Endothelial cell of umbilical vein (primary cell): Measurements from ENCODE around the gene RNF112. TPM values are rescaled to one million over a fixed set of nuclear protein-coding genes. Genes with fewer than 3 reads are reported as not detected.

Experiments used
- BruUV-seq: library from RNA; stranded (reverse); fragments of 400-500 nt; replicated peaks from 2 replicates; lab custom pipeline; 2021; lab: Mats Ljungman, UMichigan
- CTCF ChIA-PET: fragments of 300-600, 350-600 bp; sonication (Branson Sonifier 250); formaldehyde crosslinking; loops from one replicate; lab custom pipeline; 2021; ENCODE audit warnings: antibody characterized with exemption, inconsistent platforms; lab: Charles Lee
- POLR2A ChIA-PET: fragments of 300-600, 350-600 bp; sonication (Branson Sonifier 250); formaldehyde crosslinking; loops from one replicate; lab custom pipeline; 2021; ENCODE audit warnings: antibody characterized with exemption, inconsistent platforms; lab: Charles Lee
- DNase-seq: peaks from one replicate; pipeline ENCODE4 v3.0.0-alpha.2; 2011; ENCODE audit warnings: low read depth, low spot score
- FAIRE-seq: peaks from 2 replicates; lab custom pipeline; 2011; peaks lifted over from hg19 to GRCh38; lab: Jason Lieb, UNC
- H2AFZ ChIP-seq: 2 replicates; pipeline ENCODE4 v1.6.0; 2012; ENCODE audit warnings: low read depth, low read length, control low read depth, inconsistent platforms
- H3K27ac ChIP-seq: 2 replicates; pipeline ENCODE4 v1.5.1; 2011; ENCODE audit warnings: low read depth, mild to moderate bottlenecking, control low read depth, low read length, moderate library complexity; ENCODE audit not compliant: insufficient read depth
- H3K27me3 ChIP-seq, 2 experiments: 2 replicates each; pipeline versions ENCODE4 v1.6.0 to v1.6.1; 2011; ENCODE audit warnings: low read length in 2 of 2, mixed read lengths in 1 of 2; ENCODE audit not compliant: control insufficient read depth in 2 of 2, insufficient read depth in 2 of 2
- H3K36me3 ChIP-seq, 2 experiments: 2 replicates in 1 of 2; 3 replicates in 1 of 2; pipeline ENCODE4 v1.5.1; 2011; ENCODE audit warnings: low read length in 2 of 2, mild to moderate bottlenecking in 1 of 2, moderate library complexity in 1 of 2; ENCODE audit not compliant: control insufficient read depth in 2 of 2, insufficient read depth in 2 of 2; ENCODE audit errors: extremely low read depth in 1 of 2
- H3K4me1 ChIP-seq: 3 replicates; pipeline ENCODE4 v1.5.1; 2011; ENCODE audit warnings: mild to moderate bottlenecking, low read length; ENCODE audit not compliant: control insufficient read depth, insufficient read depth; ENCODE audit errors: extremely low read depth
- H3K4me2 ChIP-seq: 2 replicates; pipeline ENCODE4 v1.6.1; 2011; ENCODE audit warnings: low read length, control low read depth, mixed read lengths; ENCODE audit not compliant: insufficient read depth
- H3K4me3 ChIP-seq, 3 experiments: fragments of 200-600 bp in 1 of 3; sonication (generic), shearing (Covaris generic) in 1 of 3; replicated peaks in 1 of 3; 2 replicates each; pipeline ENCODE4 v1.5.1; 2011 to 2016; ENCODE audit warnings: control low read depth in 3 of 3, low read length in 3 of 3, mild to moderate bottlenecking in 2 of 3, inconsistent platforms in 1 of 3, low read depth in 1 of 3, moderate library complexity in 1 of 3; ENCODE audit not compliant: insufficient read depth in 1 of 3
- H3K79me2 ChIP-seq: 2 replicates; pipeline ENCODE4 v1.6.0; 2012; ENCODE audit warnings: low read length, inconsistent platforms; ENCODE audit not compliant: control insufficient read depth, insufficient read depth
- H3K9ac ChIP-seq: replicated peaks from 2 replicates; pipeline ENCODE3; 2011; ENCODE audit warnings: low read length, control low read depth; ENCODE audit not compliant: insufficient read depth; ENCODE audit errors: extremely low read depth
- H3K9me1 ChIP-seq: replicated peaks from 3 replicates; pipeline ENCODE4 v1.6.0; 2011; ENCODE audit warnings: mild to moderate bottlenecking, low read length; ENCODE audit not compliant: control insufficient read depth, insufficient read depth; ENCODE audit errors: extremely low read depth
- H3K9me3 ChIP-seq: replicated peaks from 2 replicates; pipeline ENCODE4 v1.5.1; 2012; ENCODE audit warnings: low read length, inconsistent platforms; ENCODE audit not compliant: control insufficient read depth, insufficient read depth
- H4K20me1 ChIP-seq: replicated peaks from 2 replicates; pipeline ENCODE3; 2011; ENCODE audit warnings: mild to moderate bottlenecking, low read length; ENCODE audit not compliant: control insufficient read depth, insufficient read depth; ENCODE audit errors: extremely low read depth
- EZH2 ChIP-seq: IDR thresholded peaks from 2 replicates; pipeline ENCODE4 v1.6.1; 2012; ENCODE audit warnings: borderline replicate concordance, low read depth, mild to moderate bottlenecking, moderate library complexity, low read length, inconsistent platforms; ENCODE audit not compliant: severe bottlenecking
- FOS ChIP-seq: IDR thresholded peaks from 2 replicates; pipeline ENCODE4 v1.6.1; 2011; ENCODE audit warnings: mild to moderate bottlenecking, low read length, moderate library complexity, borderline replicate concordance; ENCODE audit not compliant: insufficient read depth
- GATA2 ChIP-seq: IDR thresholded peaks from 2 replicates; pipeline ENCODE4 v1.7.0; 2011; ENCODE audit warnings: low read depth, mild to moderate bottlenecking, moderate library complexity, mixed read lengths, low read length; ENCODE audit not compliant: insufficient read length, insufficient read depth
- JUN ChIP-seq: IDR thresholded peaks from 2 replicates; pipeline ENCODE4 v1.6.1; 2011; ENCODE audit warnings: borderline replicate concordance, low read depth; ENCODE audit not compliant: insufficient read length, insufficient read depth
- MYC ChIP-seq: IDR thresholded peaks from one replicate; pipeline ENCODE4 v1.6.1; 2011; ENCODE audit warnings: mild to moderate bottlenecking, low read depth, low read length
- POLR2A ChIP-seq: IDR thresholded peaks from 2 replicates; pipeline ENCODE4 v1.6.1; 2012; ENCODE audit warnings: low read depth, mild to moderate bottlenecking, control low read depth, low read length
- POLR2AphosphoS5 ChIP-seq: IDR thresholded peaks from 2 replicates; pipeline ENCODE4 v1.6.1; 2012; ENCODE audit warnings: low read depth, mild to moderate bottlenecking, control low read depth, low read length, moderate library complexity; ENCODE audit not compliant: insufficient read depth
- dilution Hi-C: fragments of 300-500 bp; cut with MboI; formaldehyde crosslinking; loops from one replicate; pipeline ENCODE4 v1.15.0; 2019; ENCODE audit warnings: low sequenced_read_pairs; ENCODE audit not compliant: extremely low pct_ligation_motif_present
- intact Hi-C: fragments of 100-400 bp; cut with micrococcal nuclease; formaldehyde crosslinking; loops from one replicate; pipeline ENCODE4 v1.10.0; 2022
- polyA plus RNA-seq, 4 experiments: library from polyadenylated mRNA; depleted of rRNA in 3 of 4; stranded (reverse) in 3 of 4; unstranded in 1 of 4; fragments of >200 nt; gene quantifications; 2 replicates each; pipeline versions ENCODE4 v1.2.1 to v1.2.3, GENCODE V29; 2011 to 2012; ENCODE audit warnings: missing spikeins in 1 of 4
- total RNA-seq: library from RNA; stranded (reverse); gene quantifications from 2 replicates; pipeline ENCODE4 v1.2.3, GENCODE V29; 2021
- TF ChIP-seq, protein P1 (sequence below), 2 donors: IDR thresholded peaks; 1 replicate in 1 of 2; 2 replicates in 1 of 2; pipeline ENCODE4 v1.5.1; 2011; ENCODE audit warnings: low read length in 2 of 2, mild to moderate bottlenecking in 2 of 2, moderate library complexity in 2 of 2, control low read depth in 1 of 2, inconsistent platforms in 1 of 2, low read depth in 1 of 2; ENCODE audit not compliant: insufficient read depth in 1 of 2; ENCODE audit errors: extremely low read depth in 1 of 2
- TF ChIP-seq, protein P2 (sequence below): IDR thresholded peaks from 2 replicates; pipeline ENCODE4 v1.6.1; 2011; ENCODE audit not compliant: insufficient read depth, insufficient read length

The RNF112 gene
- total and polyA plus RNA-seq, 2 donors (not counting 3 experiments of a cell fraction or from before 2014, with no cell fraction given): 0.06 to 0.11 TPM

DNA sequence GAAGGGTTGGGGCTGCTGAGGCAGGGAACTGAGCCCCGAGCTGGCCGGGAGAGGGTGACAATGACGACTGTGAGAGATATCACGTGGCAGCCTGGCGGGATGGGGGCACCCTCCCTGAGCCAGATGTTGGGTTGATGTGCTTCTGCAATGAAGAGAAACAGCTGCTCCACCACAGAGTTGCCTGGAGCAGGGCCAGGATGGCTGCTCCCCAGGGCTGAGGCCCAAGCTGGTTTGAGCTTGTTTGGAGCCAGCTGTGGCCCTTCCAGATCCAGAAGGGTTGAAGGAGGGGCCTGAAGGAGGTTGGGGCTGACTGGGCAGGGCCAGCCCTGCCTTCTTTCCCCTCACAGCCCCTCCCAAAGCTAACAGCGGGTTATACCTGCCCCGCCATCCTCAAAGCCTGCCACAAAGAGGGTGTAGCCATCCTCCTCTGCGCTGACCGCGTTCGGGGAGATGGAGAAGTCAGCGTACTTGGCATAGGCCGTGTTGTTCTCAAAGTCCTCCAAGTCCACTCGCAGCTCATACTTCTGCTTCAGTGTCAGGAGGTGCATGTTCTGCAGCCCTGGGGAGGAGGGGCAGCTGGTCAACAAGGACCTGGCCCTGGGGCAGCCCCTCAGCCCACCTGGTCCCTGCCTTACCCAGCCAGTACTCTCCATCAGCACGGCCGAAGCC, 26.2 kb upstream of the RNF112 start:
- H3K9me3 ChIP-seq: no peaks in the 10 kb centered on the region
- no peak overlapping the region for H3K4me2 ChIP-seq
- ChIA-PET POLR2A (no interaction called here), CTCF (interaction anchor here (1.4 to 1.8 kb wide), 2 partner anchors 22 to 62 kb away, joined by 5 read pairs; partner anchors contain the start of gene B9D1)
- FAIRE-seq (no peak), DNase-seq (no peak)
- no peak overlapping the region for H3K4me3 ChIP-seq
- no peak for TF ChIP-seq EZH2
- no peak for TF ChIP-seq JUN
- no peak for TF ChIP-seq FOS
- TF ChIP-seq, protein P1, sequence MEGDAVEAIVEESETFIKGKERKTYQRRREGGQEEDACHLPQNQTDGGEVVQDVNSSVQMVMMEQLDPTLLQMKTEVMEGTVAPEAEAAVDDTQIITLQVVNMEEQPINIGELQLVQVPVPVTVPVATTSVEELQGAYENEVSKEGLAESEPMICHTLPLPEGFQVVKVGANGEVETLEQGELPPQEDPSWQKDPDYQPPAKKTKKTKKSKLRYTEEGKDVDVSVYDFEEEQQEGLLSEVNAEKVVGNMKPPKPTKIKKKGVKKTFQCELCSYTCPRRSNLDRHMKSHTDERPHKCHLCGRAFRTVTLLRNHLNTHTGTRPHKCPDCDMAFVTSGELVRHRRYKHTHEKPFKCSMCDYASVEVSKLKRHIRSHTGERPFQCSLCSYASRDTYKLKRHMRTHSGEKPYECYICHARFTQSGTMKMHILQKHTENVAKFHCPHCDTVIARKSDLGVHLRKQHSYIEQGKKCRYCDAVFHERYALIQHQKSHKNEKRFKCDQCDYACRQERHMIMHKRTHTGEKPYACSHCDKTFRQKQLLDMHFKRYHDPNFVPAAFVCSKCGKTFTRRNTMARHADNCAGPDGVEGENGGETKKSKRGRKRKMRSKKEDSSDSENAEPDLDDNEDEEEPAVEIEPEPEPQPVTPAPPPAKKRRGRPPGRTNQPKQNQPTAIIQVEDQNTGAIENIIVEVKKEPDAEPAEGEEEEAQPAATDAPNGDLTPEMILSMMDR (IDR thresholded peaks at IDR 0.05; ENCODE audit: extremely low read depth in 1 of 2, insufficient read depth in 1 of 2, low read depth in 1 of 2, low read length in 2 of 2): no peak
- TF ChIP-seq GATA2: no peak
- no peak for TF ChIP-seq POLR2A
- TF ChIP-seq POLR2AphosphoS5: no peak
- TF ChIP-seq MYC: no peak
- TF ChIP-seq, protein P2, sequence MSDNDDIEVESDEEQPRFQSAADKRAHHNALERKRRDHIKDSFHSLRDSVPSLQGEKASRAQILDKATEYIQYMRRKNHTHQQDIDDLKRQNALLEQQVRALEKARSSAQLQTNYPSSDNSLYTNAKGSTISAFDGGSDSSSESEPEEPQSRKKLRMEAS: no peak
- peaks cover 13 to 32% of the 10 kb centered on the region in 2 experiments for H3K36me3 ChIP-seq
- H4K20me1 ChIP-seq: no peaks in the 10 kb centered on the region
- H2AFZ ChIP-seq: no peak overlapping the region
- intact Hi-C loops (no loop called here), dilution Hi-C loops (no loop called here)
- no TSS peak for BruUV-seq
- no peak overlapping the region for H3K27ac ChIP-seq
- peaks cover 3 to 5% of the 10 kb centered on the region in 2 experiments for H3K27me3 ChIP-seq
- H3K4me1 ChIP-seq: no peaks in the 10 kb centered on the region
- H3K9ac ChIP-seq: no peak overlapping the region
- no peaks in the 10 kb centered on the region for H3K9me1 ChIP-seq
- H3K79me2 ChIP-seq: peaks cover 3% of the 10 kb centered on the region
